OCI-LY1 (cell line): ENCODE data around the gene UMODL1.

ENCODE experiments used
- H2AFZ ChIP-seq: fragments of 200-600 bp; sonication (generic), shearing (Covaris generic); 2 replicates; pipeline ENCODE4 v1.6.0; 2014; ENCODE audit warnings: antibody characterized with exemption, mild to moderate bottlenecking, low read length
- H3F3A ChIP-seq: fragments of 200-600 bp; sonication (generic), shearing (Covaris generic); 2 replicates; pipeline ENCODE4 v1.6.0; 2014; ENCODE audit warnings: mild to moderate bottlenecking, antibody characterized with exemption, low read length, moderate library complexity; ENCODE audit not compliant: insufficient read depth
- H3K27ac ChIP-seq: fragments of 200-600 bp; sonication (generic); 2 replicates; pipeline ENCODE4 v1.5.1; 2014; ENCODE audit warnings: low read length, mixed run types, mild to moderate bottlenecking, low read depth; ENCODE audit not compliant: poor library complexity, severe bottlenecking
- H3K27me3 ChIP-seq: fragments of 200-600 bp; sonication (generic); 2 replicates; pipeline ENCODE4 v1.6.0; 2014; ENCODE audit warnings: antibody characterized with exemption, mild to moderate bottlenecking, low read length, moderate library complexity; ENCODE audit not compliant: insufficient read depth
- H3K36me3 ChIP-seq: fragments of 200-600 bp; sonication (generic); 2 replicates; pipeline ENCODE4 v1.6.1; 2014; ENCODE audit warnings: mild to moderate bottlenecking, antibody characterized with exemption, low read length, moderate library complexity, mixed read lengths; ENCODE audit not compliant: insufficient read depth
- H3K4me1 ChIP-seq: fragments of 200-600 bp; sonication (generic); 2 replicates; pipeline ENCODE4 v1.5.1; 2014; ENCODE audit warnings: mild to moderate bottlenecking, low read length, moderate library complexity; ENCODE audit not compliant: insufficient read depth, severe bottlenecking
- H3K4me2 ChIP-seq: fragments of 200-600 bp; sonication (generic), shearing (Covaris generic); 2 replicates; pipeline ENCODE4 v1.6.1; 2014; ENCODE audit warnings: low read length
- H3K4me3 ChIP-seq: fragments of 200-600 bp; sonication (generic); 2 replicates; pipeline ENCODE4 v1.5.1; 2014; ENCODE audit warnings: low read length, low read depth, mild to moderate bottlenecking, mixed read lengths; ENCODE audit not compliant: poor library complexity, severe bottlenecking
- H3K79me2 ChIP-seq: fragments of 200-600 bp; shearing (Covaris generic); 2 replicates; pipeline ENCODE4 v1.6.1; 2016; ENCODE audit warnings: mixed run types, low read length, mixed read lengths; ENCODE audit not compliant: insufficient read depth
- H3K9ac ChIP-seq: fragments of 200-600 bp; sonication (generic), shearing (Covaris generic); 2 replicates; pipeline ENCODE4 v1.6.1; 2014; ENCODE audit warnings: mild to moderate bottlenecking, low read length, mixed read lengths
- H3K9me2 ChIP-seq: fragments of 200-600 bp; sonication (generic), shearing (Covaris generic); 2 replicates; pipeline ENCODE4 v1.6.1; 2014; ENCODE audit warnings: low read depth, mild to moderate bottlenecking, low read length, mixed read lengths
- H3K9me3 ChIP-seq: fragments of 200-600 bp; shearing (Covaris generic); 2 replicates; pipeline ENCODE4 v1.6.1; 2014; ENCODE audit warnings: low read length, mixed read lengths
- H4K20me1 ChIP-seq: fragments of 200-600 bp; sonication (generic), shearing (Covaris generic); 2 replicates; pipeline ENCODE4 v1.6.0; 2016; ENCODE audit warnings: mild to moderate bottlenecking, low read length; ENCODE audit not compliant: insufficient read depth
- EZH2 ChIP-seq: fragments of 200-600 bp; sonication (generic), shearing (Covaris generic); IDR thresholded peaks from 2 replicates; pipeline ENCODE4 v1.8.0; 2017; ENCODE audit warnings: borderline replicate concordance, mixed run types, mild to moderate bottlenecking, antibody characterized with exemption, low read length, moderate library complexity, mixed read lengths
- TF ChIP-seq, protein P1 (sequence below): fragments of 200-600 bp; sonication (generic), shearing (Covaris generic); IDR thresholded peaks from 2 replicates; pipeline ENCODE4 v1.5.1; 2017; ENCODE audit warnings: mild to moderate bottlenecking, antibody characterized with exemption, low read length, moderate library complexity, mixed read lengths

The UMODL1 gene

DNA sequence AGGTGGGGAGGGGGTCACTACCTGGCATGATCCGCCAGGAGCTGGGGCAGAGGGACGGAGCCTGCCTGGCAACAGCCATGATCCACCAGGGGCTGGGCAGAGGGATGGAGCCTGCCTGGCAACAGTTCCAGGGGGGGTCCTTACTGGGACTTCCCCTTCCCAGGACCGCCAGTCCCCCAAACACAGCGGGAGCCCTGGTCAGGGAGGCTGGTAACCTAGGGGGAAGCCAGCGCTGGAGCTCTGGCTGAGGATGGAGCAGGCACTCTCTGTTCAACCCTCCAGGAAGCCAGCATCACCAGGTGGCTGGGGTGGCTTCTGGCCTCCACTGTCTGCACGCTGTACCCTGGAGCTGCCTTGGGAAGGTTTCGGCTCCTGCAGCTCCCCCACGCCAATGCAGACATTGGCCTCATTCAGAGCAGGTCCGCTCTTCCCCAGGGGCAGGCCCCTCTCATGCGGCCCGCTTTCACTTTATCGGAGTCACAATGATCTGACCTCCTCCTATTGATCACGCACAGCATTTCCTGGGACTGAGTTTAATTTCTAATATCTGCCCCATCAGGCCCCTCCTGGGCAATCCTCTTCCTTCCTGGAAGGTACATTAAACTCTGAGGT lies 79.5 kb downstream of the UMODL1 start:
- no peak overlapping the region for H3K9ac ChIP-seq
- H3K27me3 ChIP-seq: no peaks in the 10 kb centered on the region
- no peak overlapping the region for H3K27ac ChIP-seq
- H3K4me2 ChIP-seq: no peak overlapping the region
- no peaks in the 10 kb centered on the region for H3K79me2 ChIP-seq
- H3K36me3 ChIP-seq: no peaks in the 10 kb centered on the region
- H3K4me3 ChIP-seq: no peak overlapping the region
- no peaks in the 10 kb centered on the region for H4K20me1 ChIP-seq
- TF ChIP-seq, protein P1, sequence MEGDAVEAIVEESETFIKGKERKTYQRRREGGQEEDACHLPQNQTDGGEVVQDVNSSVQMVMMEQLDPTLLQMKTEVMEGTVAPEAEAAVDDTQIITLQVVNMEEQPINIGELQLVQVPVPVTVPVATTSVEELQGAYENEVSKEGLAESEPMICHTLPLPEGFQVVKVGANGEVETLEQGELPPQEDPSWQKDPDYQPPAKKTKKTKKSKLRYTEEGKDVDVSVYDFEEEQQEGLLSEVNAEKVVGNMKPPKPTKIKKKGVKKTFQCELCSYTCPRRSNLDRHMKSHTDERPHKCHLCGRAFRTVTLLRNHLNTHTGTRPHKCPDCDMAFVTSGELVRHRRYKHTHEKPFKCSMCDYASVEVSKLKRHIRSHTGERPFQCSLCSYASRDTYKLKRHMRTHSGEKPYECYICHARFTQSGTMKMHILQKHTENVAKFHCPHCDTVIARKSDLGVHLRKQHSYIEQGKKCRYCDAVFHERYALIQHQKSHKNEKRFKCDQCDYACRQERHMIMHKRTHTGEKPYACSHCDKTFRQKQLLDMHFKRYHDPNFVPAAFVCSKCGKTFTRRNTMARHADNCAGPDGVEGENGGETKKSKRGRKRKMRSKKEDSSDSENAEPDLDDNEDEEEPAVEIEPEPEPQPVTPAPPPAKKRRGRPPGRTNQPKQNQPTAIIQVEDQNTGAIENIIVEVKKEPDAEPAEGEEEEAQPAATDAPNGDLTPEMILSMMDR: no peak
- H3K4me1 ChIP-seq: peaks cover 9% of the 10 kb centered on the region
- H2AFZ ChIP-seq: no peak overlapping the region
- H3K9me3 ChIP-seq: no peaks in the 10 kb centered on the region
- no peaks in the 10 kb centered on the region for H3F3A ChIP-seq
- H3K9me2 ChIP-seq: no peaks in the 10 kb centered on the region

DNA sequence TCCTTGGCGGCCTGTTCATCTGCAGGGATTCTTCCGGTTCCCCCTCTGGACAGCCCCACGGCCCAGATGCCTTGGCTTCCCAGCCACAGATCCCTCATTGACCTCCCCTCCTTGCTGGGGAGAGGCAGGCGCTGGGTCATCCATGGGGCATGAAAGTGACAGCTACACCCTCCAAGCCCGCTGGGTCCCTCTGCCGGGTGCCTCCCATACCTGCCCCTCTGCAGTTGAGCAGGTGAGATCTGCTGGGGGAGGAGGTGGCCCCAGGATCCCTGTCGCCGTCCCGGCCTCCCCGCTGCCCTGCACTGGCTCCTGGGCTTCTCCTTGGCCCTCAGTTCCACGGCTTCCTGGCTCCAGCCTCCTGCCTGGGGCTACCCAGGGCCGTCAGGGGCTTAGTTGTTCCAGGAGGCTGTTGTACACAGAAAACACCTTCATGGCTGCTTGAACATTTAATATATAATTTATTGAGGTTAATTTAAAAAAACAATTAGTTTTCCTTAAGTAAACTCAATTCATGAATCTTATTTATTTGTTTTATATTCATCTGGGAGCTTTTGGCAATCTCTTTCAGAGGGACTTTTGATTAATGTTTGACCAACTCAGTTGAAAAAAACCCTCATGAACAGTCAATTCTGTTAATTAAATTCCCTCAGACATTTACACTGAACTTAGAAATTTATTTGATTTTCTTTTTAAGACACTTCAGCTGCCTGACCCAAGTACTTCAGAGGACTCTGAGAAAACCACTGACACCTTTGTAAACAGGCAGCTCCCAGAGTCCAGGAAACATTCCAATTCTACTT lies 80.2 kb downstream of the UMODL1 start:
- Histone ChIP-seq H3K9ac (no peak overlapping the region), H3K79me2 (no peaks in the 10 kb centered on the region), H3K27me3 (no peaks in the 10 kb centered on the region), H3K9me2 (no peaks in the 10 kb centered on the region), H3K36me3 (no peaks in the 10 kb centered on the region), H3K4me1 (peaks cover 9% of the 10 kb centered on the region), H3F3A (no peaks in the 10 kb centered on the region), H3K27ac (no peak overlapping the region), H3K9me3 (no peaks in the 10 kb centered on the region), H4K20me1 (no peaks in the 10 kb centered on the region), H3K4me3 (no peak overlapping the region), H2AFZ (no peak overlapping the region), H3K4me2 (no peak overlapping the region)
- TF ChIP-seq, protein P1: no peak
- no peak for TF ChIP-seq EZH2

DNA sequence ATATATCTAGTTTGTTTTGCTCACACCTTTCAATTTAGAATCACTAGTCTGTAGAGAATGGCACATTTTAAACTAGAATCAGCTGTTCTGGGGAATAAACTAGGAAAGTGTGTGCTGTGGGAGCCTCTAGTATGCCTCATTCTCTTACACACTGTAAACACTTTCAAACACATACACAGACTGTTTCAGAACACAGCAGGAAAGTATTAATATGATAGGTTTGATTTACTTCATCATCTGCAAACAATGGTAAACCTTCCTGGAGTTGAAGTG lies 80.8 kb downstream of the UMODL1 start:
- Histone ChIP-seq H3K4me3 (no peak overlapping the region), H3K27ac (no peak overlapping the region), H3K9me2 (no peaks in the 10 kb centered on the region), H3F3A (no peaks in the 10 kb centered on the region), H3K79me2 (no peaks in the 10 kb centered on the region), H3K9me3 (no peaks in the 10 kb centered on the region), H3K9ac (no peak overlapping the region), H3K4me1 (peaks cover 9% of the 10 kb centered on the region), H3K4me2 (no peak overlapping the region), H3K36me3 (no peaks in the 10 kb centered on the region), H3K27me3 (no peaks in the 10 kb centered on the region), H2AFZ (no peak overlapping the region), H4K20me1 (no peaks in the 10 kb centered on the region)
- no peak for TF ChIP-seq EZH2
- TF ChIP-seq, protein P1: no peak
